Keratinocyte (primary cell): ENCODE data around the gene AKNA. TPM values are rescaled to one million over a fixed set of nuclear protein-coding genes. Genes with fewer than 3 reads are reported as not detected.
A peak's percentile ranks its signal among the peaks of the same experiment; 100 is the strongest.

Experiments
- DNase-seq: peaks from one replicate; pipeline ENCODE4 v3.0.0-alpha.2; 2011; ENCODE audit warnings: low read depth, missing footprints, low spot score
- FAIRE-seq: peaks from 2 replicates; lab custom pipeline; 2011; peaks lifted over from hg19 to GRCh38; lab: Jason Lieb, UNC
- H2AFZ ChIP-seq: 2 replicates; pipeline ENCODE4 v1.6.0; 2012; ENCODE audit warnings: low read length, control low read depth, inconsistent platforms; ENCODE audit not compliant: control insufficient read depth
- H3K27ac ChIP-seq: 2 replicates; pipeline ENCODE4 v1.5.1; 2011; ENCODE audit warnings: low read length; ENCODE audit not compliant: control insufficient read depth, insufficient read depth
- H3K27me3 ChIP-seq: 3 replicates; pipeline ENCODE4 v1.6.0; 2011; ENCODE audit warnings: low read length; ENCODE audit not compliant: control insufficient read depth, insufficient read depth; ENCODE audit errors: extremely low read depth
- H3K36me3 ChIP-seq, 2 experiments: 2 replicates in 1 of 2; 3 replicates in 1 of 2; pipeline ENCODE4 v1.5.1; 2011; ENCODE audit warnings: low read length in 2 of 2, mild to moderate bottlenecking in 1 of 2; ENCODE audit not compliant: control insufficient read depth in 2 of 2, insufficient read depth in 2 of 2; ENCODE audit errors: extremely low read depth in 1 of 2
- H3K4me1 ChIP-seq: 3 replicates; pipeline ENCODE4 v1.5.1; 2011; ENCODE audit warnings: low read length; ENCODE audit not compliant: control insufficient read depth, insufficient read depth; ENCODE audit errors: extremely low read depth
- H3K4me2 ChIP-seq: 3 replicates; pipeline ENCODE4 v1.6.0; 2011; ENCODE audit warnings: low read depth, low read length; ENCODE audit not compliant: control insufficient read depth, insufficient read depth; ENCODE audit errors: extremely low read depth
- H3K4me3 ChIP-seq, 3 experiments: fragments of 200-600 bp in 1 of 3; sonication (generic) in 1 of 3; 2 replicates in 2 of 3; 3 replicates in 1 of 3; pipeline ENCODE4 v1.5.1; 2011 to 2016; ENCODE audit warnings: low read length in 3 of 3, mild to moderate bottlenecking in 3 of 3, control low read depth in 2 of 3, inconsistent platforms in 1 of 3, low read depth in 1 of 3, mixed read lengths in 1 of 3, mixed run types in 1 of 3, moderate library complexity in 1 of 3; ENCODE audit not compliant: control insufficient read depth in 2 of 3, insufficient read depth in 2 of 3; ENCODE audit errors: extremely low read depth in 1 of 3
- H3K79me2 ChIP-seq: 2 replicates; pipeline ENCODE4 v1.6.0; 2012; ENCODE audit warnings: low read length; ENCODE audit not compliant: control insufficient read depth, insufficient read depth
- H3K9ac ChIP-seq: 3 replicates; pipeline ENCODE4 v1.6.0; 2011; ENCODE audit warnings: low read length; ENCODE audit not compliant: control insufficient read depth, insufficient read depth; ENCODE audit errors: extremely low read depth
- H3K9me1 ChIP-seq: 3 replicates; pipeline ENCODE4 v1.6.0; 2011; ENCODE audit warnings: low read length; ENCODE audit not compliant: control insufficient read depth, insufficient read depth; ENCODE audit errors: extremely low read depth
- H3K9me3 ChIP-seq: 2 replicates; pipeline ENCODE4 v1.5.1; 2012; ENCODE audit warnings: low read depth, low read length; ENCODE audit not compliant: control insufficient read depth
- H4K20me1 ChIP-seq: 3 replicates; pipeline ENCODE4 v1.6.0; 2011; ENCODE audit warnings: low read length; ENCODE audit not compliant: control insufficient read depth, insufficient read depth; ENCODE audit errors: extremely low read depth
- EZH2 ChIP-seq: IDR thresholded peaks from one replicate; pipeline ENCODE4 v1.6.1; 2012; ENCODE audit warnings: inconsistent platforms, mild to moderate bottlenecking, low read length, moderate library complexity
- dilution Hi-C: fragments of 300-500 bp; cut with MboI; formaldehyde crosslinking; loops from one replicate; pipeline ENCODE4 v1.7.0; 2020; ENCODE audit warnings: low sequenced_read_pairs; ENCODE audit not compliant: extremely low pct_ligation_motif_present
- polyA plus RNA-seq, 5 experiments: library from polyadenylated mRNA; depleted of rRNA in 3 of 5; stranded (reverse) in 3 of 5; stranded (forward) in 1 of 5; unstranded in 1 of 5; fragments of >200 nt; gene quantifications; 1 replicate in 1 of 5; 2 replicates in 3 of 5; 3 replicates in 1 of 5; pipeline versions ENCODE4 v1.2.1 to v1.2.3, GENCODE V29; 2011 to 2012; ENCODE audit warnings: missing spikeins in 2 of 5, low read depth in 1 of 5, low replicate concordance in 1 of 5
- TF ChIP-seq, protein P1 (sequence below), 3 experiments: IDR thresholded peaks in 1 of 3; conservative IDR thresholded peaks in 1 of 3; optimal IDR thresholded peaks in 1 of 3; 2 replicates in 2 of 3; 3 replicates in 1 of 3; pipeline versions ENCODE3 to v1.5.1; 2011; ENCODE audit warnings: low read length in 3 of 3, mild to moderate bottlenecking in 3 of 3, moderate library complexity in 2 of 3, control low read depth in 1 of 3, inconsistent platforms in 1 of 3; ENCODE audit not compliant: insufficient read depth in 2 of 3; ENCODE audit errors: extremely low read depth in 1 of 3

AKNA gene
- polyA plus RNA-seq, 1 donor (not counting 4 experiments of a cell fraction or from before 2014, with no cell fraction given), result 0.79 TPM

GRCh38 chr9:114314881-114315722 is 72.7 kb downstream of the AKNA start:
- dilution Hi-C loops, result no loop called here

DNA sequence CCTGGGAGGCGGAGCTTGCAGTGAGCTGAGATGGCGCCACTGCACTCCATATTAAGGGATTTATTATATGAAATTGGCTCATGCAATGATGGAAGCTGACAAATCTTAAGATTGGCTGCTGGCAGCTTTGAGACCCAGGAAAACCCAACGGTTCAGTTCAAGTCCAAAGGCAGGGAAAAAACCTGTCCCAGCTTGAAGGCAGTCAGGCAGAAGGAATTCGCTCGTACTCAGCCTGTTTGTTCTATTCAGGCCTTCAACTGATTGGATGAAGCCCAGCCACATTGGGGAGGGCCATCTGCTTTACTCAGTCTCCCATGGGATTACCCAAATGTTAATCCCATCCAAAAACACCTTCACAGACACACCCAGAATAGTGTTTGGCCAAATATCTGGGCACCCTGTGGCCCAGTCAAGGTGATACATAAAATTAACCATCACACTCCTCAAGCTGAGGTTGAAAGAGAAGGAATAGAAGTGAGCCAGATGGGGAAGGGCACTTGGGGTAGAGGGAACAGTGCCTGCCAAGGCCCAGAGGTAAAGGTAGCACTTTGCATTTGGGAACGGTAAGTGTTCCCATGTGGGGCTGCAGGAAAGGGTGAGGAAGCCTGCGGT is 73.4 kb downstream of the AKNA start:
- Histone ChIP-seq H3K36me3 (peaks cover 5 to 8% of the 10 kb centered on the region in 2 experiments), H3K27me3 (no peaks in the 10 kb centered on the region), H3K27ac (no peak overlapping the region), H4K20me1 (no peaks in the 10 kb centered on the region), H3K9ac (no peak overlapping the region), H3K4me2 (no peak overlapping the region), H3K4me1 (peaks cover 4% of the 10 kb centered on the region), H3K9me1 (no peaks in the 10 kb centered on the region), H2AFZ (no peak overlapping the region), H3K9me3 (peaks cover 4% of the 10 kb centered on the region), H3K79me2 (no peaks in the 10 kb centered on the region), H3K4me3 (no peak overlapping the region)
- dilution Hi-C loops, result no loop called here
- TF ChIP-seq, protein P1, sequence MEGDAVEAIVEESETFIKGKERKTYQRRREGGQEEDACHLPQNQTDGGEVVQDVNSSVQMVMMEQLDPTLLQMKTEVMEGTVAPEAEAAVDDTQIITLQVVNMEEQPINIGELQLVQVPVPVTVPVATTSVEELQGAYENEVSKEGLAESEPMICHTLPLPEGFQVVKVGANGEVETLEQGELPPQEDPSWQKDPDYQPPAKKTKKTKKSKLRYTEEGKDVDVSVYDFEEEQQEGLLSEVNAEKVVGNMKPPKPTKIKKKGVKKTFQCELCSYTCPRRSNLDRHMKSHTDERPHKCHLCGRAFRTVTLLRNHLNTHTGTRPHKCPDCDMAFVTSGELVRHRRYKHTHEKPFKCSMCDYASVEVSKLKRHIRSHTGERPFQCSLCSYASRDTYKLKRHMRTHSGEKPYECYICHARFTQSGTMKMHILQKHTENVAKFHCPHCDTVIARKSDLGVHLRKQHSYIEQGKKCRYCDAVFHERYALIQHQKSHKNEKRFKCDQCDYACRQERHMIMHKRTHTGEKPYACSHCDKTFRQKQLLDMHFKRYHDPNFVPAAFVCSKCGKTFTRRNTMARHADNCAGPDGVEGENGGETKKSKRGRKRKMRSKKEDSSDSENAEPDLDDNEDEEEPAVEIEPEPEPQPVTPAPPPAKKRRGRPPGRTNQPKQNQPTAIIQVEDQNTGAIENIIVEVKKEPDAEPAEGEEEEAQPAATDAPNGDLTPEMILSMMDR (optimal IDR thresholded peaks at IDR 0.05 in 1 of 3, IDR thresholded peaks at IDR 0.05 in 1 of 3, conservative IDR thresholded peaks at IDR 0.05 in 1 of 3; ENCODE audit: extremely low read depth in 1 of 3, insufficient read depth in 2 of 3, low read length in 3 of 3), result no peak
- no peak for TF ChIP-seq EZH2
- peak; percentile 58 for FAIRE-seq
- peak; percentile 4 for DNase-seq

More at GRCh38 chr9:114314881-114315722, 72.7 kb downstream of the AKNA start:
- no peak overlapping the region for H3K4me2 ChIP-seq
- H3K36me3 ChIP-seq, result peaks cover 5 to 6% of the 10 kb centered on the region in 2 experiments
- H3K9me3 ChIP-seq, result peaks cover 4% of the 10 kb centered on the region
- H4K20me1 ChIP-seq, result no peaks in the 10 kb centered on the region
- H2AFZ ChIP-seq, result no peak overlapping the region
- no peak for DNase-seq
- FAIRE-seq, result no peak
- no peak overlapping the region for H3K27ac ChIP-seq
- TF ChIP-seq, protein P1 (optimal IDR thresholded peaks at IDR 0.05 in 1 of 3, IDR thresholded peaks at IDR 0.05 in 1 of 3, conservative IDR thresholded peaks at IDR 0.05 in 1 of 3; ENCODE audit: extremely low read depth in 1 of 3, insufficient read depth in 2 of 3, low read length in 3 of 3), result no peak
- no peak for TF ChIP-seq EZH2
- H3K4me3 ChIP-seq, result no peak overlapping the region
- no peaks in the 10 kb centered on the region for H3K9me1 ChIP-seq
- H3K9ac ChIP-seq, result no peak overlapping the region
- H3K4me1 ChIP-seq, result peaks cover 4% of the 10 kb centered on the region
- no peaks in the 10 kb centered on the region for H3K27me3 ChIP-seq
- H3K79me2 ChIP-seq, result no peaks in the 10 kb centered on the region
